ENCODE results near the gene FOXL1. TPM values are rescaled to one million over a fixed set of nuclear protein-coding genes. Genes with fewer than 3 reads are reported as not detected.

FOXL1 gene
- polyA plus RNA-seq, 1 donor (not counting 4 experiments of a cell fraction or from before 2014, with no cell fraction given) = 0.10 TPM

DNA sequence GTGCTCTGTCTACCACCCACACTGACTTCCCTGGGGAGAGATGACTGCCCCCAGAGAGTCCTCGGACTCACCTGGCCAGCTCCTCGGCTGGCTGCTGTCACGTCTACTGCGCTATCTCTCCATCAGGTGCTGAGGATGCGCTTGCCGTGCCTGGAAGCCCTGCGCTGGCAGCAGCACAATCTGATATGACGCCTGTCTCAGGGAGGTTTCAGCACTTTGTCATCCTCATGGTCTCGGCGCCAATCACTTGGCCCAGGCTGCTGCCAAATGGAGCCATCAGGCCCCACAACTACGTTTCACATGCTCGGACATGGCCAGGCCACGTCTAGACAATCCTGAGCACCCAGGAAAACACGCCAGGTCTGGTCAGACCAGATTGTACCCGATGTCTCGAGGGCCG, 46.7 kb downstream of the FOXL1 start:
- Histone ChIP-seq H3K9ac (ENCODE audit: control insufficient read depth, extremely low read depth, insufficient read depth, low read length) (no peak overlapping the region), H3K4me3 (ENCODE audit: control insufficient read depth in 2 of 3, extremely low read depth in 1 of 3, insufficient read depth in 2 of 3, low read depth in 1 of 3, low read length in 3 of 3) (no peak overlapping the region), H3K27me3 (ENCODE audit: control insufficient read depth, extremely low read depth, insufficient read depth, low read length) (no peaks in the 10 kb centered on the region), H3K4me2 (ENCODE audit: control insufficient read depth, extremely low read depth, insufficient read depth, low read depth, low read length) (peak overlapping the region; percentile 35), H3K79me2 (ENCODE audit: control insufficient read depth, insufficient read depth, low read length) (no peaks in the 10 kb centered on the region), H3K27ac (ENCODE audit: control insufficient read depth, insufficient read depth, low read length) (no peak overlapping the region), H3K4me1 (ENCODE audit: control insufficient read depth, extremely low read depth, insufficient read depth, low read length) (peaks cover 6% of the 10 kb centered on the region), H4K20me1 (ENCODE audit: control insufficient read depth, extremely low read depth, insufficient read depth, low read length) (no peaks in the 10 kb centered on the region), H2AFZ (ENCODE audit: control insufficient read depth, low read length) (peak overlapping the region; percentile 32), H3K9me3 (ENCODE audit: control insufficient read depth, low read depth, low read length) (no peaks in the 10 kb centered on the region), H3K36me3 (ENCODE audit: control insufficient read depth in 2 of 2, extremely low read depth in 1 of 2, insufficient read depth in 2 of 2, low read length in 2 of 2) (no peaks in the 10 kb centered on the region), H3K9me1 (ENCODE audit: control insufficient read depth, extremely low read depth, insufficient read depth, low read length) (no peaks in the 10 kb centered on the region)
- dilution Hi-C loops (cut with MboI; ENCODE audit: extremely low pct_ligation_motif_present, low sequenced_read_pairs) = no loop called here
- FAIRE-seq = peak; percentile 79
- no peak for TF ChIP-seq EZH2 (IDR thresholded peaks at IDR 0.05; ENCODE audit: low read length)
- TF ChIP-seq CTCF (optimal IDR thresholded peaks at IDR 0.05 in 1 of 3, IDR thresholded peaks at IDR 0.05 in 1 of 3, conservative IDR thresholded peaks at IDR 0.05 in 1 of 3; ENCODE audit: extremely low read depth in 1 of 3, insufficient read depth in 2 of 3, low read length in 3 of 3) = no peak
- peak; percentile 1 for DNase-seq (ENCODE audit: low read depth, low spot score)

DNA sequence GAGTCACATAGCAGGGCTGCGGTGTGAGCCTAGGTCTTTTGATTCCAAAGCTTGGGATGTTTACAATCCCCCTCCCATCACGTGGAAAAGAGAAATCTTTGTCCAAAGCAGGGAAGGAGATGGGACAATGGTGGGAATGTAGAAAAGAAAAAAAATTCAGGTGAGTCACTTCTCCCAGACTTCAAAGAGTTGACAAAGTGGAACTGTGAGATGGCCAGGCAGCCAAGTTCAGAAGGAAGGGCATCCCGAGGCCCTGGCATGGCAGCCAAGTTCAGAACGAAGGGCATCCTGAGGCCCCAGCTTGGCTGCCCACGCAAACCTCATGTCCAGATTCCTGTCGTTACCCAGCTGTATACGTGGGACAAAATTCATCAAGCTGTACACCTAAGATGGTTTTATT, 47.5 kb downstream of the FOXL1 start:
- no peak for DNase-seq (ENCODE audit: low read depth, low spot score)
- H3K27ac ChIP-seq (ENCODE audit: control insufficient read depth, insufficient read depth, low read length) = no peak overlapping the region
- no peak overlapping the region for H2AFZ ChIP-seq (ENCODE audit: control insufficient read depth, low read length)
- H3K27me3 ChIP-seq (ENCODE audit: control insufficient read depth, extremely low read depth, insufficient read depth, low read length) = no peaks in the 10 kb centered on the region
- H3K9me3 ChIP-seq (ENCODE audit: control insufficient read depth, low read depth, low read length) = no peaks in the 10 kb centered on the region
- H4K20me1 ChIP-seq (ENCODE audit: control insufficient read depth, extremely low read depth, insufficient read depth, low read length) = no peaks in the 10 kb centered on the region
- H3K4me1 ChIP-seq (ENCODE audit: control insufficient read depth, extremely low read depth, insufficient read depth, low read length) = peaks cover 6% of the 10 kb centered on the region
- H3K4me2 ChIP-seq (ENCODE audit: control insufficient read depth, extremely low read depth, insufficient read depth, low read depth, low read length) = no peak overlapping the region
- H3K36me3 ChIP-seq (ENCODE audit: control insufficient read depth in 2 of 2, extremely low read depth in 1 of 2, insufficient read depth in 2 of 2, low read length in 2 of 2) = no peaks in the 10 kb centered on the region
- no peak overlapping the region for H3K9ac ChIP-seq (ENCODE audit: control insufficient read depth, extremely low read depth, insufficient read depth, low read length)
- FAIRE-seq = no peak
- dilution Hi-C loops (cut with MboI; ENCODE audit: extremely low pct_ligation_motif_present, low sequenced_read_pairs) = no loop called here
- H3K9me1 ChIP-seq (ENCODE audit: control insufficient read depth, extremely low read depth, insufficient read depth, low read length) = no peaks in the 10 kb centered on the region
- H3K79me2 ChIP-seq (ENCODE audit: control insufficient read depth, insufficient read depth, low read length) = no peaks in the 10 kb centered on the region
- TF ChIP-seq EZH2 (IDR thresholded peaks at IDR 0.05; ENCODE audit: low read length) (no peak), CTCF (optimal IDR thresholded peaks at IDR 0.05 in 1 of 3, IDR thresholded peaks at IDR 0.05 in 1 of 3, conservative IDR thresholded peaks at IDR 0.05 in 1 of 3; ENCODE audit: extremely low read depth in 1 of 3, insufficient read depth in 2 of 3, low read length in 3 of 3) (no peak)
- no peak overlapping the region for H3K4me3 ChIP-seq (ENCODE audit: control insufficient read depth in 2 of 3, extremely low read depth in 1 of 3, insufficient read depth in 2 of 3, low read depth in 1 of 3, low read length in 3 of 3)

Measured in keratinocyte (primary cell).